Globus pallidus (tissue), 1 donor: ENCODE results near the gene DTNBP1.
A peak's percentile ranks its signal among the peaks of the same experiment; 100 is the strongest.

Experiments used
- DNase-seq: peaks from one replicate; pipeline ENCODE4 v3.0.0-alpha.2; 2015; ENCODE audit warnings: low spot score

Gene DTNBP1

GRCh38 chr6:15626160-15626559, 36.7 kb downstream of the DTNBP1 start:
- no peak for DNase-seq

- DNase-seq: no peak
Measured at GRCh38 chr6:15623276-15624116, 39.3 kb downstream of the DTNBP1 start.

- no peak for DNase-seq
Measured at GRCh38 chr6:15622045-15622740, 40.6 kb downstream of the DTNBP1 start.

- DNase-seq: peak; percentile 26
Measured at GRCh38 chr6:15621203-15622044, 41.4 kb downstream of the DTNBP1 start.

GRCh38 chr6:15620611-15621010, 42.2 kb downstream of the DTNBP1 start:
- DNase-seq: no peak

GRCh38 chr6:15619330-15619729, 43.5 kb downstream of the DTNBP1 start:
- no peak for DNase-seq

GRCh38 chr6:15618685-15619084, 44.1 kb downstream of the DTNBP1 start:
- no peak for DNase-seq

- DNase-seq: no peak
Measured at GRCh38 chr6:15616261-15616660, 46.6 kb downstream of the DTNBP1 start.

- no peak for DNase-seq
Measured at GRCh38 chr6:15615802-15616201, 47.0 kb downstream of the DTNBP1 start.

GRCh38 chr6:15614277-15614676, 48.6 kb downstream of the DTNBP1 start:
- DNase-seq: no peak

GRCh38 chr6:15608396-15608795, 54.4 kb downstream of the DTNBP1 start:
- no peak for DNase-seq

- no peak for DNase-seq
Measured at GRCh38 chr6:15607603-15608002, 55.2 kb downstream of the DTNBP1 start.

- DNase-seq: no peak
Measured at GRCh38 chr6:15606347-15606746, 56.5 kb downstream of the DTNBP1 start.

- no peak for DNase-seq
Measured at GRCh38 chr6:15604843-15605242, 58.0 kb downstream of the DTNBP1 start.

GRCh38 chr6:15602154-15602553, 60.7 kb downstream of the DTNBP1 start:
- DNase-seq: no peak

- no peak for DNase-seq
Measured at GRCh38 chr6:15598273-15598798, 64.5 kb downstream of the DTNBP1 start.

- DNase-seq: no peak
Measured at GRCh38 chr6:15596186-15596896, 66.5 kb downstream of the DTNBP1 start.

GRCh38 chr6:15595461-15596173, 67.2 kb downstream of the DTNBP1 start:
- no peak for DNase-seq

GRCh38 chr6:15594512-15595259, 68.1 kb downstream of the DTNBP1 start:
- DNase-seq: no peak

GRCh38 chr6:15593798-15594197, 69.0 kb downstream of the DTNBP1 start:
- peak; percentile 11 for DNase-seq
